Activated T-helper 2 cell treated with anti-CD3 and anti-CD28 coated beads, Interferon-gamma antibody, Interleukin-2, Interleukin-4, amounts not matched to agents 10 μg/mL and 5 μg/mL and 100 μg/mL, durations not matched to agents 14 hours and 24 hours and 36 hours (primary cell): ENCODE measurements around the gene PLEKHG5. TPM values are rescaled to one million over a fixed set of nuclear protein-coding genes. Genes with fewer than 3 reads are reported as not detected.
"Not testable (repeated sequence)": the region's sequence is repeated elsewhere in the genome, so short reads cannot be mapped to it uniquely, and the experiment has no call there.

ENCODE experiments used
- DNase-seq: peaks from one replicate; pipeline ENCODE4 v3.0.0; 2021; ENCODE audit warnings: low spot score
- H3K27ac Mint-ChIP-seq: one replicate; pipeline ENCODE4 v1.8.0; 2021; ENCODE audit warnings: mixed read lengths
- H3K27me3 Mint-ChIP-seq: one replicate; pipeline ENCODE4 v1.8.0; 2021; ENCODE audit warnings: low read depth, mixed read lengths
- H3K36me3 Mint-ChIP-seq: one replicate; pipeline ENCODE4 v1.8.0; 2021; ENCODE audit warnings: low read depth, mixed read lengths
- H3K4me1 Mint-ChIP-seq: one replicate; pipeline ENCODE4 v1.8.0; 2021; ENCODE audit warnings: low read depth, mixed read lengths
- H3K4me3 Mint-ChIP-seq: one replicate; pipeline ENCODE4 v1.8.0; 2021; ENCODE audit warnings: low read depth, mild to moderate bottlenecking, moderate library complexity, mixed read lengths
- H3K9me3 Mint-ChIP-seq: one replicate; pipeline ENCODE4 v1.8.0; 2021; ENCODE audit warnings: mixed read lengths
- intact Hi-C: fragments of 100-400 bp; cut with micrococcal nuclease; formaldehyde crosslinking; loops from one replicate; pipeline ENCODE4 v1.15.1; 2023
- total RNA-seq: library from RNA; stranded (reverse); gene quantifications from 2 replicates; pipeline ENCODE4 v1.2.3, GENCODE V29; 2022

PLEKHG5 gene
- total RNA-seq, 1 donor from 2014 or later: 1.6 TPM

DNA sequence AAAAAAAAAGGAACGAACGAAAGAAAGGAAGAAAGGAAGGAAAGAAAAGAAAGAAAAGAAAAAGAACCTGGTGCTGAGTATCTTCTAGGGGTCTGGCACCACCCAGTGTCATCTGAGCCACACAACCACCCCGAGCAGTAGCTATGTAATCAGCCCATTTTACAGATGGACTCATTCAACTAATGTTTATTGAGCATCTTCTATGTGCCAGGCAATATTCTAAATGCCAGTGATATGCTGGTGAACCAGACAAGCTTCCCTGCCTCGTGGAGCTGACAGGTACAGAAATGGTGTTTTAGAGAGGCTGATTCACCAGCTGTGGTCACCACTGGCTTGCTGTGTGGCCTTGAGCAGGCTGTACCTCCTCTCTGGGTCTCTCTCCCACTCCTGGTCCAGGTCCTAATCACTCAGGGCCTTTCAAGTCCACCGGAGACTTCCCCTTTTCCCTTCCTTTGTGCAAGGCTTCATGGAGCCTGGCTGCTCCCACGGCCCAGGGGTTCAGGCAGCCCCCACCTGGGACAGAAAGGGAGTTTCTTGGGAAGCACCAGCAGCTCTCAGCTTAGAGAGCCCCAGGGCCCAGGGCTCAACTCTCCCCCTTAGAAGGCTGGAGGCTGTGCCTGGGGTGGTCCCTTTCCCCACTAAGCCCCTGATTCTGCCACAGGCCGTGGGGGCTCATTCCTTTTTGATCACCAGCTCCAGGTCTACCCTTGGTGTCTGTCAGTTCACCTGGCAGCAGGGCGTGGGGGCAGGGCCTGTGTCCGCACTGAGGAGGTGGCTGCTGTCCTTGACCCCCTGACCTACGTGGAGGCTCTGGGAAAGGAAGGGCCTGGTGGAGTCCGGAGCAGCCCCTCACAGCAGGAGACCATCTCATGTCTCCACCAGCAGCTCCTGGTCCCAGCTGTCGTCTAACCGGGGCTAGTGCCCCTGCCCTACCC, 59.6 kb downstream of the PLEKHG5 start:
- peaks cover 16% of the 10 kb centered on the region for H3K27me3 Mint-ChIP-seq
- H3K27ac Mint-ChIP-seq, DNase-seq, H3K36me3 Mint-ChIP-seq, H3K9me3 Mint-ChIP-seq, H3K4me3 Mint-ChIP-seq, H3K4me1 Mint-ChIP-seq, intact Hi-C loops: not testable (repeated sequence)

DNA sequence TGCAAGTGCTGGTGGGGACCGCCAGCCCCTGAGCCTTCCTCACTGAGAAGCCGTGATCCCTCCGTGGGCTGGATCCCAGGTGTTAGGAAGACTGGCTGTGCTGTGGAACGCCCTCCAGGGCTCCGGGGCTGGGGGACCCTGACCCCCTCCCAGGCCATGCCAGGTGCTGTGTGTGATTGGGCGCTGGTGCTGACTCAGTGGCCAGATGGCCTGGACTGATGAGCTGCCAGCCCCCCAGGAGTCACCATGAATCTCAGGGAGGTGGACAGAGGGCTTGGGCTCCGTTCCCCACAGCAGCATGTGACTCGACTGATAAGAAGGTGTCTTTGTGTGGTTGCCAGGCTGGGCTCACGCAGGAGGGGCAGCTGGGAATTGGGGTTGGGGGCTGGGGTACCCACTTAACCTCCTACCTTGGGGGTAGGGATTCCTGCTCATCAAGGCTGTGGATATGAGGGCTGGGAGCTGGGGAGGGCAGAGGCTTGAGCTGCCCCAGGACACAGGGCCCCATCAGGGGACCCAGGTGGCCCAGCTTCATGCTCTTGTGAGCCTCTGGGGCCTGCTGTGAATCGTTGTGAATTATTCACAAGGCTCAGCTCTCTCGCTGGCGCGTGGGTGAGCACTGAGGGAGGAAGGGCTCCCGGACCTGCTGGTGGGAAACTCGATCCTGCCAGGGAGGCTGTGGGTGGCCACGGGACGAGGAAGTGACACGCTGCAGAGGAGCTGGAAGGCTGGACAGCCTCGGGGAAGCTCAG, 61.6 kb downstream of the PLEKHG5 start:
- H3K9me3 Mint-ChIP-seq, H3K4me3 Mint-ChIP-seq, DNase-seq, H3K4me1 Mint-ChIP-seq, H3K36me3 Mint-ChIP-seq, intact Hi-C loops, H3K27ac Mint-ChIP-seq: not testable (repeated sequence)
- peaks cover 27% of the 10 kb centered on the region for H3K27me3 Mint-ChIP-seq

DNA sequence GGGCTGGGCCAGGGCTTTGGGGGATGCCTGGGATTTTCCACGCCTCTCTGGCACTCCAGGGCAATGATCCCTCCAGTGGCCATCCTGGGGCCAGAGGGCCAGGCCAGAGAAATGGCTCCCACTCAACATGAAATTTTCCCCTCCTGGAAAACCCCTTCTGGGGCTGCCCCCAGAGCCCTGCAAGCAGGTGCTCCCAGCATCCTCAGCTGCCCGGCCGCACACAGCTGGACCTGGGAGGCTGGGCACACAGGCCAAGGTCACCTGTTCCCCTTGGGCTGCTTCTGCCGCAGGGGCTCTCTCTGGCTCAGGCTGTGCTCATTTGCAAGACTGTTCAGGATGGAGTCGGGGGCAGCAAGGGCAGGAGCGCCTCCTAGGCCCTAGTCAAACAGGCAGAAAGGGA, 63.0 kb downstream of the PLEKHG5 start:
- H3K27ac Mint-ChIP-seq, H3K4me3 Mint-ChIP-seq, H3K4me1 Mint-ChIP-seq, H3K9me3 Mint-ChIP-seq, DNase-seq, intact Hi-C loops, H3K36me3 Mint-ChIP-seq: not testable (repeated sequence)
- H3K27me3 Mint-ChIP-seq: peaks cover 28% of the 10 kb centered on the region

DNA sequence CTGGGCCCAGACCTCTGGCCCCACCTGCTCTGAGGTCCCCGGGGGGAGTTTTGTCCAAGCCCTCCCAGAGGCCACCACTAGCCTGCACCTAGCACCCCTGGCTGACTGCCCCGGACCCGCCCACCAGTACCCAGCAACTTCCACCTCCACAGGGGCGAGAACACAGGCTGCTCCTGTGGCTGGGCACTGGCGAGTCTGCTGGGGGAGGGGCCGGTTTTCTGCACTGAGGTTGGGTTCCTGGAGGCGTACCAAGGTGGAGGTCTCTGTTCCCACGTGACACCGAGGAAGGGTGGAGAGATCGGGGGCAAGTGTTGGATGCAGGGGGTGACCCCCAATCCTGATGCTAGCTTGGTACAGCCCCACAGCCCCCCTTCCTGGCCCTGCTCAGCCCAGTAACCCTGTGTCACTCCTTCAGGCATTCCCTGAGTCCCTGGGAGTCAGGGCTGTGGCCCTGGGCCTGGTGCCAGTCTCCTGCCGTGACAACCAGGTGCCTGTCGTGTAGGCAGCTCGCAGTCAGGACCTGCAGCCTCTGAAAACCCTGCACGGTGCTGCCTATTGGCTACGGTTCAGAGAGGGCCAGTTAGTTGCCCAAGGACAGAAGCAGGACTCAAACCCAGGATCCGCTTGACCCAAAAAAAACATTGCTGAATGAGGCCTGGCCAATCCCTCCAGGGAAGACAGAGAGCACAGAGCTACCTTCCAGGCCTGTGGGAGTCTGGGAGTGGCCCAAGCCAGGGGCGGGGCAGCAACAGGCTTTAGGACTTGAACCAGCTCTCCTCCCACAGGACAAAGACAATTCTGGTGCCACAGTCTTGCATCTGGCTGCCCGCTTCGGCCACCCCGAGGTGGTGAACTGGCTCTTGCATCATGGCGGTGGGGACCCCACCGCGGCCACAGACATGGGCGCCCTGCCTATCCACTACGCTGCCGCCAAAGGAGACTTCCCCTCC, 63.8 kb downstream of the PLEKHG5 start:
- Mint-ChIP-seq H3K4me3 (no peak overlapping the region), H3K4me1 (peaks cover 3% of the 10 kb centered on the region), H3K27ac (no peak overlapping the region), H3K27me3 (peaks cover 31% of the 10 kb centered on the region), H3K36me3 (no peaks in the 10 kb centered on the region), H3K9me3 (no peaks in the 10 kb centered on the region)
- no peak for DNase-seq
- intact Hi-C loops: no loop called here

DNA sequence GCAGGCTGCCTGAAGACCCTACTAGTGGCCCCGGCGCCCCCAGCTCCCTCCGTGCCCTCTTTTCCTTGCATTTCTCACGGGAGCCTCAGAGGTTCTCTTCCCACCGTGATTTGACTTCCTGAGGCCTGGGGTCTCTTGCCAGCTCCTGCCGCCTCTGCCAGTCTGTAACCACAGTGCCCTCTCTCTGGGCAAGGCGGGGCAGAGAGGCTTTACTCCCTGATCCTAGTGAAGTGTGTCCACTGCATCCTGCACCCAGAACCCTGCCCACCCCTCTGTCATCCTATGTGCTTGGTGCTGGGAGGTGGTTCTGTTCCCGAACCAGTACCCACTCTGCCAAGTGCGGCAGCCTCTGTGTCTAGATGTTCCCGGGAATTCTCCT, 64.5 kb downstream of the PLEKHG5 start:
- intact Hi-C loops: no loop called here
- Mint-ChIP-seq H3K27me3 (peaks cover 34% of the 10 kb centered on the region), H3K36me3 (no peaks in the 10 kb centered on the region), H3K27ac (no peak overlapping the region), H3K9me3 (no peaks in the 10 kb centered on the region), H3K4me3 (no peak overlapping the region), H3K4me1 (peaks cover 3% of the 10 kb centered on the region)
- no peak for DNase-seq

DNA sequence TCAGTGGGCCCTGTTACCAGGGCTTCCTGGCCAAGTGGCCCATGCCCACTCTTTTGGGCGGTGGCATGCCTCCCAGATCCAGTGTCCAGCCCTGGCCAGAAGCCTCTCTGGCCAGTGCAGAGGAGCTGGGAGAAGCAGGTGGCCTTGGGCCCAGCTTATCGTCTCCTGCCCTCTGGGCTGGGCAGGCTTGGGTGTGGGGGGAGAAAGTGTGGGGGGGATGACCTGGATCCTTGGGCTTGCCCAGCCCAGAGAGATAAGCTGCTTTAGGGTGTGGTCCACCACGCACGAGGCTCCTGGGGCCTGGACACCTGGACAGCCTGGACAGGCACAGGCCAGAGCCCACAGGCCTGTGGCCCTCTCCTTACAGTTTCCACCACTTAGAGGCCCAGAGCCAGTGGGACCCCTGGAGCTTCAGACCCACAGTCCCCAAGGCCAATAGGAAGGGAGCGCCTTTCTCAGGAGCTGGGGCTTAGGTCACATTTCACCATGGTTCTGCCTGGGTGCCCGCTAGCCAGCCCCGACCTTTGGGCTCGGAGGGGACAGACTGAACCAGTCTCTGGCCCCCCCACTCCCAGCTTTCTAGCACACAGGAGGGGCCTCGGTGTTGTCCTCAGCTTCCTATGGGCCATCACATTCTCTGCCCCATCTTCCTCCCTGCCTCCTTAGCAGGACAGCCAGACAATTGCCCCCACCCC, 65.0 kb downstream of the PLEKHG5 start:
- Mint-ChIP-seq H3K27ac (no peak overlapping the region), H3K4me3 (no peak overlapping the region), H3K4me1 (peaks cover 3% of the 10 kb centered on the region), H3K27me3 (peaks cover 38% of the 10 kb centered on the region), H3K36me3 (no peaks in the 10 kb centered on the region), H3K9me3 (no peaks in the 10 kb centered on the region)
- no peak for DNase-seq
- intact Hi-C loops: no loop called here

DNA sequence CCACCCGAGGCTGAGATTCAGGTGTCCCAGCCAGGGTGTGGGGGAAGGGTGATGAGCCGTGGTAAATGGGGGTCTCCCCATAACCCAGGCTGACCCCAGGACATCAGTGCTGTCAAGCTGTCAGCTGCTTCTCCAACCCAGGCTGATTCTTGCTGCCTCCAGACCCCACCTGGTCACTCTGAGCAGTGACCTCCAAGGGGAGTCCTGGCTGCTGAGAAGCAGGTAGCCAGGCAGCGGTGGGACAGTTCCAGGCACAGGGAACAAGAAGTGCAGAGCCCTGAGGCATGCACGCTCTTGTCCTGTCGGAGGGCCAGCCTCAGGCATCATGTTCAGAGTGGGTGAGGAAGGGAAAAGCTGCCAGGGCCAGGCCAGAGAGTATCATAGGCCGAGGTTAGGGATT, 65.8 kb downstream of the PLEKHG5 start:
- peaks cover 45% of the 10 kb centered on the region for H3K27me3 Mint-ChIP-seq
- no peaks in the 10 kb centered on the region for H3K36me3 Mint-ChIP-seq

DNA sequence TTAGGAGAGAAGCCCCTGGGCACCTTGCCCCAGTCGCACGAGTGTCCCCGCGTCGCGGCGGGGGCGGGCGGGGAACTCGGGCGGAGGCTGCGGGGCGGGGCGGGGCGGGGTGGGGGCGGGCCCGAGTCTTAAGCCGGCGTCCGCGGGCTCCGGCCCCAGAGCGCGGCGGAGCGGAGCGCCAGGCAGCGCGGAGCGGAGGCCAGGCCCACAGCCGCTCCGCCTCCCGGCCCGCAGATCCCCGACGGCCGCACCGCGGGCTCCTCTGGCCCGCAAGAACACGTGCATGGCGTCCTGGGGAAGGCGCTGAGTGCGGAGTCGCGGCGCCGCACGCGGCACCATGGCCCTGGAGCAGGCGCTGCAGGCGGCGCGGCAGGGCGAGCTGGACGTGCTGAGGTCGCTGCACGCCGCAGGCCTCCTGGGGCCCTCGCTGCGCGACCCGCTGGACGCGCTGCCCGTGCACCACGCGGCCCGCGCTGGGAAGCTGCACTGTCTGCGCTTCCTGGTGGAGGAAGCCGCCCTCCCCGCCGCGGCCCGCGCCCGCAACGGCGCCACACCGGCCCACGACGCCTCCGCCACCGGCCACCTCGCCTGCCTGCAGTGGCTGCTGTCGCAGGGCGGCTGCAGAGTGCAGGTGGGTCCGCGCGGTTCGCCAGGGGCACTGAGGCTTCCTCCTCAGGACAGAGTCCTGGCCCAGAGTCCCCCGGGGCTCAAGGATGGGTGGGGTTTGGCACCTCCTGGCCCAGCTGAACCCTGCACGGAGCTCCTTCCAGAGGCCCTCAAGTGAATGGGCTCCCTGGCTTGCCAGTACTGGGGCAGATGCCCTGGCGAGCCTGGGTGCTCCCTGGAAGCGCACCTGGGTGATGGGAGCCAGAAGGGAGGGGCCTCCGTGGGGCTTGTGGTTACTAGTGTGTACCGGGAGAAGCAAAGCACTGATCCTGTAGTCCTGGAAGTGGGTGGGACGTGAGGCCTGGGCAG, 66.6 kb downstream of the PLEKHG5 start, which contains the start of gene ESPN:
ESPN (plus strand) TSS at position 158 of the 975 bp plus-strand sequence; CDS start at position 338, 180 bp downstream.
- intact Hi-C loops: loop anchor here (2.0 to 5.0 kb wide), 2 partner anchors 30 to 178 kb away; no protein-coding TSS in a partner anchor

More for the DNA sequence above, 65.8 kb downstream of the PLEKHG5 start:
- Mint-ChIP-seq H3K4me3 (no peak overlapping the region), H3K27ac (no peak overlapping the region), H3K9me3 (no peaks in the 10 kb centered on the region), H3K4me1 (peaks cover 3% of the 10 kb centered on the region)
- intact Hi-C loops: loop anchor here (2.0 kb wide), 1 partner anchor 29 kb away; no protein-coding TSS in a partner anchor
- no peak for DNase-seq

DNA sequence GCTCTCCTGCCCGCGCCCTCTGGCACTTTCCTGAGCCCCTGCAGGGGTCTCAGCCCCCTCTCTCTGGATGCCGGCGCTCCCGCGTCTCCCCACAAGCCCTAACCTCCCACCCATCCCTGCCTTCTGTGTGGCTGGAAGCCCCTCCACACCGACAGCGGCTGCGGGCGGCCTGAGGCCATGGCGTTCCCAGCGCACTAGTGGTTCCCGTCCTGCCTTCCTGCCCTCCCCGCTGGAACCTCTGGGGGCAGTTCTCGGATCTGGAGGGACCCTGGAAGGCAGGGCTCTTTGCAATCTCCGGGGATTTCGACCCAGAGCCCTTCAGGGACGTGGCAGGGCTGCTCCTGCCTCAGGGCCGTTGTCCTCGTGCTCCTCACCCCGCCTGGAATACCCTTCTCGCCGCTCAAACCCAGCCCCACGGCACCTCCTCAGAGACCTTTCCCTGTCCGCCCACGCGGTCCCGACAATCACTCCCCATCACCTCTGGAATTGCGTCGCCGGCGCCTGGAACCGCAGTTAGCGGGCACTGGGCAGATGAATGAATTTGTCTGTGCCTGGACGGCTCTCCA, 67.4 kb downstream of the PLEKHG5 start:
- intact Hi-C loops: loop anchor here (2.0 to 5.0 kb wide), 2 partner anchors 31 to 177 kb away; no protein-coding TSS in a partner anchor
- peaks cover 43% of the 10 kb centered on the region for H3K27me3 Mint-ChIP-seq
- no peaks in the 10 kb centered on the region for H3K9me3 Mint-ChIP-seq
- no peaks in the 10 kb centered on the region for H3K36me3 Mint-ChIP-seq
- H3K4me3 Mint-ChIP-seq: peak overlapping the region; percentile 17
- peaks cover 3% of the 10 kb centered on the region for H3K4me1 Mint-ChIP-seq
- H3K27ac Mint-ChIP-seq: no peak overlapping the region
- no peak for DNase-seq

More for the DNA sequence above, 66.6 kb downstream of the PLEKHG5 start, which contains the start of gene ESPN:
- Mint-ChIP-seq H3K36me3 (no peaks in the 10 kb centered on the region), H3K4me3 (peak within 1 kb of the TSS; percentile 17), H3K27ac (no peak within 1 kb of the TSS), H3K9me3 (no peaks in the 10 kb centered on the region), H3K27me3 (peaks cover 45% of the 10 kb centered on the region), H3K4me1 (peaks cover 3% of the 10 kb centered on the region)
- no peak for DNase-seq

DNA sequence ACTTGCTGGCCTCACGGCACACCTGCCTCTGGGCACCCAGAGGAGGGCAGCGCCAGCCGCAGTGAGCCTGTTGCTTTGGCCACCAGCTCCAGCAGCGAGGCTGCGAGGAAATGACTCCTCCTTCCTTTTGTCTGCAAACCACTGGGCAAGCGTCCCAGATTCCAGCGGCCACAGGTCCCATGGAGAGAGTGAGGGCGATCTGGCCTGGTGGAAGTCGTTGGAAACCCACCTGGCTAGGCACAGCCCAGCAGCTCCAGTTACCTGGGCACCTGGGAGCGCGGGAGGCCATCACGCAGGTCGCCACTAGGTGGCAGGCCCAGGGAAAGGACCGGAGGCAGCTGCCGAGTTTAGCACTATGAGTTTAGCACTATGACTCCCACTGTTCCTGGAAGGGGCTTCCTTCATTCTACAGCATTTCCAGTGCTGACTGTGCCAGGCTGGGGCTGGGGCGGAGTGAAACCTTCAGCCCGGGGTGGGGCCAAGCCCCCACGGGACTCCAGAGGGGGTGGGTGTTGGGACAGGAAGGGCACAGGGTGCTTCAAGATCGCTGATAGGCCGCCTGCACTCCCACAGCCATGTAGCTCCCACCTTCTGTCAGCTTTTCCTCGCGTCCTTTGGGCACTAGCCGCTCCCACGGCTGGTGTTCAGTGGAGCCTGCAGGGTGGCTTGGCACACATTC, 68.0 kb downstream of the PLEKHG5 start:
- DNase-seq: peak; percentile 49
- no peak overlapping the region for H3K4me3 Mint-ChIP-seq
- H3K27ac Mint-ChIP-seq: no peak overlapping the region
- H3K4me1 Mint-ChIP-seq: peaks cover 3% of the 10 kb centered on the region
- intact Hi-C loops: loop anchor here (5.0 kb wide), 1 partner anchor 176 kb away; no protein-coding TSS in a partner anchor
- no peaks in the 10 kb centered on the region for H3K36me3 Mint-ChIP-seq
- H3K9me3 Mint-ChIP-seq: no peaks in the 10 kb centered on the region
- H3K27me3 Mint-ChIP-seq: peaks cover 44% of the 10 kb centered on the region
